SK-N-MC (cell line): ENCODE data around the gene R3HDM2.

Experiments used
- DNase-seq: peaks from one replicate; pipeline ENCODE4 v3.0.0-alpha.2; 2011; ENCODE audit warnings: low read depth, low spot score
- H3K27ac ChIP-seq: fragments of 200-600 bp; sonication (generic); 2 replicates; pipeline ENCODE4 v1.5.1; 2016; ENCODE audit warnings: mixed run types
- H3K36me3 ChIP-seq: fragments of 200-600 bp; sonication (generic); 2 replicates; pipeline ENCODE4 v1.6.1; 2017; ENCODE audit warnings: antibody characterized with exemption, low read length, mixed read lengths; ENCODE audit not compliant: insufficient read depth
- H3K4me3 ChIP-seq: fragments of 200-600 bp; sonication (generic); 2 replicates; pipeline ENCODE4 v1.5.1; 2016
- H3K9ac ChIP-seq: fragments of 200-600 bp; sonication (generic); 2 replicates; pipeline ENCODE4 v1.8.0; 2017; ENCODE audit warnings: mixed run types, mixed read lengths; ENCODE audit not compliant: insufficient read length
- H3K9me3 ChIP-seq: fragments of 200-600 bp; sonication (generic); 2 replicates; pipeline ENCODE4 v1.6.1; 2017; ENCODE audit warnings: low read depth, mild to moderate bottlenecking, antibody characterized with exemption, low read length, moderate library complexity, mixed read lengths
- EZH2 ChIP-seq: fragments of 200-600 bp; sonication (generic); IDR thresholded peaks from one replicate; pipeline ENCODE4 v1.6.1; 2017; ENCODE audit warnings: antibody characterized with exemption
- FOXP2 ChIP-seq: optimal IDR thresholded peaks from 2 replicates; pipeline ENCODE3; 2011; ENCODE audit warnings: mild to moderate bottlenecking, moderate library complexity; ENCODE audit not compliant: insufficient read depth; ENCODE audit errors: extremely low read length, control extremely low read depth
- POLR2AphosphoS5 ChIP-seq: IDR thresholded peaks from 2 replicates; pipeline ENCODE4 v1.6.1; 2012; ENCODE audit warnings: mild to moderate bottlenecking, low read depth, low read length, borderline replicate concordance

R3HDM2 gene

DNA sequence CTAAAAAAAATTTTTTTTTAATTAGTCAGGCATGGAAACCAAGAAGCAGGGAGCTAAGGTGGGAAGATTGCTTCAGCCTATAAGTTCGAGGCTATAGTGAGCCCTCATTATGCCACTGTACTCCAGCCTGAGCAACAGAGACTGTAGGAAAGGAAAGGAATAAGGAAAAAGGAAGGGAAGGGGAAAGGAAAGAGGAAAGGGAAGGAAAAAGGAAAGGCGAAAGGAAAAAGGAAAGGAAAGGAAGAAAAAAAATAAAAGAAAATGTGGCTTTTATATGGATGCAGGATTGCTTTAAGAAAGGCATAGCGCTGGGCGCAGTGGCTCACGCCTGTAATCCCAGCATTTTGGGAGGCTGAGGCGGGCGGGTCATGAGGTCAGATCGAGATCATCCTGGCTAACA is 70.4 kb downstream of the R3HDM2 start:
- H3K4me3 ChIP-seq = no peak overlapping the region
- no peak for TF ChIP-seq POLR2AphosphoS5
- no peak for TF ChIP-seq FOXP2
- TF ChIP-seq EZH2 = no peak
- H3K9ac ChIP-seq = no peak overlapping the region
- H3K27ac ChIP-seq = no peak overlapping the region
- H3K36me3 ChIP-seq = no peaks in the 10 kb centered on the region
- no peak for DNase-seq
- H3K9me3 ChIP-seq = no peaks in the 10 kb centered on the region

DNA sequence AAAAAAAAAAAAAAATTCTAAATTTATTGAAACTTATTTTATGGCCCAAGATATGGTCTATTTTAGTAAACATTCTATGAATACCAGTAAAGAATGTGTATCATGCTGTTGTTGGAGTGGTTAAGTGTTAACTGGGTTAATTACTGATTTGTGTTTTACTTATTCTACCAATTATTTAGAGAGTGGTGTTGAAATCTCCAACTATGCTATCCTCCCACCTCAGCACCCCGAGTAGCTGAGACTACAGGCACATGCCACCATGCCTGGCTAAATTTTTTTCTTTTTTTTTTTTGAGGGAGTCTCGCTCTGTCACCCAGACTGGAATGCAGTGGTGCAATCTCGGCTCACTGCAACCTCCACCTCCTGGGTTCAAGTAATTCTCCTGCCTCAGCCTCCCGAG is 72.2 kb downstream of the R3HDM2 start:
- Histone ChIP-seq H3K9ac (no peak overlapping the region), H3K9me3 (no peaks in the 10 kb centered on the region), H3K4me3 (no peak overlapping the region), H3K27ac (no peak overlapping the region), H3K36me3 (no peaks in the 10 kb centered on the region)
- no peak for DNase-seq
- no peak for TF ChIP-seq EZH2
- TF ChIP-seq POLR2AphosphoS5 = no peak
- no peak for TF ChIP-seq FOXP2

DNA sequence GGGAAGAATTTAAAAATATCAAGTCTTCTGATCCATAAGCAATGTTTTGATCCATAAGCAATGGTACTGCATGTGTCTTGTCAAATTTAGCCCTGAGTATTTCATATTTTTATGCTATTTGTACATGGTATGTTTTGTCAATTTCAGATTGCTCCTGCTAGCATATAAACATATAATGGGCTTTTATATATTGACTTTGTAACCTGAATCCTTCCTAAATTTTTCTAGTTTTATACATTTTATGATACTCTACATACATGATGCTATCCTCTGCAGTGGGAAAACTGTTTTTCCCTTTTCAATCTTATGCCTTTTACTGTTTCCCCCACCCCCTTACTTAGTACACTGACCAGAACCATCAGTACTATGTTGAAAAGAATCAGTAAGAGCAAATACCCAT is 75.1 kb downstream of the R3HDM2 start:
- TF ChIP-seq EZH2 = no peak
- no peak for TF ChIP-seq FOXP2
- no peak for TF ChIP-seq POLR2AphosphoS5
- no peak overlapping the region for H3K27ac ChIP-seq
- no peak overlapping the region for H3K9ac ChIP-seq
- DNase-seq = no peak
- H3K36me3 ChIP-seq = no peaks in the 10 kb centered on the region
- no peaks in the 10 kb centered on the region for H3K9me3 ChIP-seq
- H3K4me3 ChIP-seq = no peak overlapping the region

DNA sequence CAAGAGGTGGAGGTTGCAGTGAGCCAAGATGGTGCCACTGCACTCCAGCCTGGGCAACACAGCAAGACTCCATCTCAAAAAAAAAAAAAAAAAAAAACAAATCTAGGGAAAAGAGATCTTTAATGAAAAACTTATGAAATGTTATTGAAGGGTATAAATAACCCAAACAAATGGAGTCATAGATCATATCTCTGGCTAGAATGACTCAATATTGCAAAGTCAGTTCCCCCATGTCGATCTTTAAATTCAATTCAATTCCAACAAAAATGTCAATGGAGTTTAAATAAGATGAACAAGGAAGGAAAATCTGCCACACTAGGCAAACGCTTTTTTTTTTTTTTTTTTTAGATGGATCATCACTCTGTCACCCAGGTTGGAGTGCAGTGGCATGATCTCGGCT is 78.7 kb downstream of the R3HDM2 start:
- no peak overlapping the region for H3K27ac ChIP-seq
- peaks cover 8% of the 10 kb centered on the region for H3K36me3 ChIP-seq
- TF ChIP-seq FOXP2 (no peak), POLR2AphosphoS5 (no peak), EZH2 (no peak)
- no peak overlapping the region for H3K4me3 ChIP-seq
- H3K9me3 ChIP-seq = no peaks in the 10 kb centered on the region
- no peak for DNase-seq
- H3K9ac ChIP-seq = no peak overlapping the region

DNA sequence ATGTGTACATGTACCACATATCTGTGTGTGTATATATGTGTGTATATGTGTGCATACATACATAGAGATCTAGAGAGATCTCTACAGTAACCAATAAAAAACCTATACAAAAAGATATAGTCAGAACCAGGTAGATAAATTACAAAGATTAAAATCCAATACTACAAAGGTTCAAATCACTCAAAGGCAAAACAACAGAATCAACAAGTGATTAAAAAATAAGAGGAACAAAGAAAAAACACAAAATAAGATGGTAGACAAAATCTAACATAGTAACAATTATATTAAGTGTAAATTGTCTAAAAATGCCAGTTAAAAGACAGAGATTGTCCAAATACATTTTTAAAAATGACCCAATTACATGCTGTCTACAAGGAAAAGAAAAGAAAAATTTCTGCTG is 83.6 kb downstream of the R3HDM2 start:
- no peak overlapping the region for H3K9ac ChIP-seq
- no peak for DNase-seq
- no peak overlapping the region for H3K4me3 ChIP-seq
- no peak overlapping the region for H3K27ac ChIP-seq
- TF ChIP-seq EZH2 (no peak), FOXP2 (no peak), POLR2AphosphoS5 (no peak)
- no peaks in the 10 kb centered on the region for H3K9me3 ChIP-seq
- H3K36me3 ChIP-seq = peaks cover 11% of the 10 kb centered on the region

DNA sequence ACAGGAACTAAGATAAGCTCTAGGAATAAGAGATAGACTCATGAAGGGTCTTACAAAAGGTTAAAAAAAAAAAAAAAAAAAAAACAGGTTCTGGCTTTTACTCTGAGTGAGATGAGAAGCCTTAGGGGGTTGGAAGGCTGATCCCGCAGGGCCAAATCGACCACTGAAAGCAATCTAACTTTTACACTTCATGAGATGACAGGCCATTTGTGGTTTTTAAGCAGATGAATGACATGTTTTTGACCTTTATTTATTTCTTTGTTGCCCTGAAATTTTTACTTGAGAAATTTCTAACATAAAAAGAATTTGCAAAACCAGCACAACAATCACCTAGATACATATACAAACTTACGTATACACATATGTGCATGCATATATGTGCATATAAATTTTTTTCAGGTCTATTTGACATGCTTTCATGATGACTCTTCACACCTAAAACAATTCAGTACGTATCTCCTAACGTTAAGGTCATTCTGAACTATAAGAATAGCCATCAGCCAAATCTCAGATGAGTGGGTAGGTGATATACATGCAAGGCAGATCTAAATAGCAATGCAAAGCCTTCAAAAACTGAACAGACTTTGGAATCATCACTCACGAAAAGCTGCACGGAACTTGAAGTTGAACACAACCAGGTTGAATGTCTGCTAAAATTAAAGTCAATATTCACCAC is 87.0 kb downstream of the R3HDM2 start:
- Histone ChIP-seq H3K9ac (no peak overlapping the region), H3K9me3 (no peaks in the 10 kb centered on the region), H3K27ac (no peak overlapping the region; the same call in 1 of the 2 replicates), H3K36me3 (peaks cover 11% of the 10 kb centered on the region), H3K4me3 (no peak overlapping the region)
- TF ChIP-seq FOXP2 = no peak
- TF ChIP-seq EZH2 = no peak
- TF ChIP-seq POLR2AphosphoS5 = no peak
- DNase-seq = no peak

DNA sequence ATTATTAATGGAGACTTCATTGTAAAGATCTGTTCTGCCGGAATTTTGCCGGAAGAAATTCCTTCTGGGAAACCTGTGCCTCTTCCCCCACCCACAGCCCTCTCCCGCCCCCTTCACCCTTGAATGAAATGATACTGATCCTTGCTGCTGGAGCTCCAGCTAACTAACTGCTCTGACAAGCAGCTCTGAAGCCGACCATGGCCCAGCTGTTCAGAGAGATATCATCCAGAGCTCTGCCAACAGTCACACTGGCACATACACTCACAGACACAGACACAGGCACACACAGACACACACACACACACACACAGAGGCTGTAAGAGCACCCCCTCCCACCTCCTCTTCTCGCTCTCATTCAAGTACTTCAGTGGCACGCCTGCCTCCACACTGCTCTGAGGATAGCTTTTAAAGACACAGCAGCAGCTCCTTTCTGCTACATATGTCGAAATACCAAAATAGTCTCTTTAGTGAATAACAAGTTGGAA is 88.6 kb downstream of the R3HDM2 start:
- TF ChIP-seq FOXP2 (no peak), POLR2AphosphoS5 (no peak), EZH2 (no peak)
- peak overlapping the region; percentile 43 for H3K4me3 ChIP-seq
- H3K27ac ChIP-seq = peak overlapping the region; percentile 0; the same call in 1 of the 2 replicates
- no peak overlapping the region for H3K9ac ChIP-seq
- no peaks in the 10 kb centered on the region for H3K9me3 ChIP-seq
- DNase-seq = peak; percentile 32
- H3K36me3 ChIP-seq = peaks cover 4% of the 10 kb centered on the region

DNA sequence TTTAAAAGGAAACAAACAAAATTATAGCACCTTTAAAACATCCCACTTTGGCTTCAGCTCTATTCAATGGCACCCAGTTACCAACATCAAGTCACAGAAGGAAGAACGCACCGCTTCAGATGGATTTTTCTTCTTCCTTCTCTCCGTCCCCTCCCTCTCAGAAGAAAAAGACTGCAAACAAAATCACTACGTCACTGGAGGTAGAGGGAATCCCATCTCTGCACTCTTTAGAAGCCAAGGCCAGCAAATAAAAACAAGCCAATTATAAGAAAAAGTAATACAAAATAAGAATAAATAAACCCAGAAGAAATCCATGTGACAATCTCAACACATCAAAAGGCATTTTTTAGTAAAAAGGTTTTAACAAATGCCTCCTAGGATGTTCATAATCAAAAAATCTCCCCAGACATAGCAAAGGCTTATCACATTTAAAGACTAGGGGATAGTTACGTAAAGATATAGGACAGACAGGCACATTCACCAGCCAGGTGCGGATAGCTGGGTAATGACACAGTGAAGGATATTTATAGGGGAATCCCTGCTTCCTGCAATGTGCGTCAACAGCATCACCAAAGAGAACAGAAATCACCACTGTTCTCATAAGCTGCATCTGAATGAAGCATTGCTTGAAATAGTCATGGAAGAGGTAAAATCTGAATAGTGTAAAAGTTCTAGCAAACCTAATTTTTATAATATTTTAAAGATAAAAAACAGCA is 89.4 kb downstream of the R3HDM2 start:
- TF ChIP-seq POLR2AphosphoS5 (no peak), EZH2 (no peak), FOXP2 (no peak)
- no peak overlapping the region for H3K9ac ChIP-seq
- no peak overlapping the region for H3K27ac ChIP-seq
- DNase-seq = no peak
- no peaks in the 10 kb centered on the region; the same call in 1 of the 2 replicates for H3K36me3 ChIP-seq
- no peaks in the 10 kb centered on the region for H3K9me3 ChIP-seq
- H3K4me3 ChIP-seq = no peak overlapping the region; the same call in 1 of the 2 replicates
